Retinal pigment epithelial cell (primary cell): ENCODE results near the gene SPTSSA.
"Not testable (repeated sequence)": the region's sequence is repeated elsewhere in the genome, so short reads cannot be mapped to it uniquely, and the experiment has no call there.

Experiments
- DNase-seq: peaks from one replicate; pipeline ENCODE4 v3.0.0-alpha.2; 2010; ENCODE audit warnings: low read depth
- H3K4me3 ChIP-seq: 2 replicates; pipeline ENCODE4 v1.5.1; 2011; ENCODE audit warnings: mild to moderate bottlenecking, low read length, control low read depth, moderate library complexity
- CTCF ChIP-seq: conservative IDR thresholded peaks from 2 replicates; pipeline ENCODE4 v1.5.1; 2011; ENCODE audit warnings: low read depth, low read length, control low read depth, inconsistent platforms

SPTSSA gene

GRCh38 chr14:34482463-34482862 lies 20.4 kb upstream of the SPTSSA start:
- TF ChIP-seq CTCF: no peak

GRCh38 chr14:34479694-34480093 lies 17.7 kb upstream of the SPTSSA start:
- DNase-seq: no peak
- H3K4me3 ChIP-seq: no peak overlapping the region
- TF ChIP-seq CTCF: no peak

More at GRCh38 chr14:34482463-34482862, 20.4 kb upstream of the SPTSSA start:
- no peak overlapping the region for H3K4me3 ChIP-seq
- no peak for DNase-seq

- no peak for DNase-seq
- TF ChIP-seq CTCF: no peak
- no peak overlapping the region for H3K4me3 ChIP-seq
Observed at GRCh38 chr14:34478261-34478660, 16.2 kb upstream of the SPTSSA start.

GRCh38 chr14:34476036-34476435 lies 14.0 kb upstream of the SPTSSA start:
- not testable (repeated sequence) for DNase-seq, H3K4me3 ChIP-seq

- no peak for TF ChIP-seq CTCF
- H3K4me3 ChIP-seq: no peak overlapping the region
- no peak for DNase-seq
Observed at GRCh38 chr14:34475163-34475562, 13.1 kb upstream of the SPTSSA start.

- no peak overlapping the region for H3K4me3 ChIP-seq
- no peak for DNase-seq
- TF ChIP-seq CTCF: no peak
Observed at GRCh38 chr14:34474187-34474679, 12.2 kb upstream of the SPTSSA start.

GRCh38 chr14:34472706-34473279 lies 10.8 kb upstream of the SPTSSA start:
- TF ChIP-seq CTCF: no peak
- DNase-seq: no peak
- no peak overlapping the region for H3K4me3 ChIP-seq
